HG03460 (cell line): ENCODE results near the gene ZNF678.
"Not testable (repeated sequence)": the region's sequence is repeated elsewhere in the genome, so short reads cannot be mapped to it uniquely, and the experiment has no call there.

Experiments used
- ATAC-seq: cut with Tn5 transposase; IDR thresholded peaks from one replicate; pipeline ENCODE4 v1.9.1; 2021; ENCODE audit not compliant: unreplicated experiment

Gene ZNF678

GRCh38 chr1:227549892-227550291 is 13.5 kb upstream of the ZNF678 start:
- no peak for ATAC-seq

- ATAC-seq: not testable (repeated sequence)
Observed at GRCh38 chr1:227551881-227552280, 11.5 kb upstream of the ZNF678 start.

DNA sequence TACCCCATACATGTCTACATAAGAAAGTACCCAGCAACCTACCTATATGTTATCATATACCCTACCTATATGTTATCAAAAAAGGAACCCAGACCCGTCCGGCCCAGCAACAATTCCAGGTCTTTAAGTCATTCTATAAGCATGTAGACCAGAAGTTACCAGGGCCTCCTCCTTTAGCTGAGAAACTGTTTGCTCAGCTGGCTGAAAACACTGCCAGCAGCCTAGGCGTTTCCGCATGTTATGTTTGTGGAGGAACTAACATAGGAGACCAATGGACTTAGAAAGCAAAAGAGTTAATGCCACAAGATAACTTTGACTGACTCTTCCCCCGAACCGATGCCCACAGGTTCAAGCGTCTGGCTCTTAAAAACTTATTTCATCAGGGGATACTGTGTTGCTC is 7.1 kb upstream of the ZNF678 start:
- no peak for ATAC-seq

- ATAC-seq: no peak
Observed at GRCh38 chr1:227557962-227558725, 5.2 kb upstream of the ZNF678 start.

DNA sequence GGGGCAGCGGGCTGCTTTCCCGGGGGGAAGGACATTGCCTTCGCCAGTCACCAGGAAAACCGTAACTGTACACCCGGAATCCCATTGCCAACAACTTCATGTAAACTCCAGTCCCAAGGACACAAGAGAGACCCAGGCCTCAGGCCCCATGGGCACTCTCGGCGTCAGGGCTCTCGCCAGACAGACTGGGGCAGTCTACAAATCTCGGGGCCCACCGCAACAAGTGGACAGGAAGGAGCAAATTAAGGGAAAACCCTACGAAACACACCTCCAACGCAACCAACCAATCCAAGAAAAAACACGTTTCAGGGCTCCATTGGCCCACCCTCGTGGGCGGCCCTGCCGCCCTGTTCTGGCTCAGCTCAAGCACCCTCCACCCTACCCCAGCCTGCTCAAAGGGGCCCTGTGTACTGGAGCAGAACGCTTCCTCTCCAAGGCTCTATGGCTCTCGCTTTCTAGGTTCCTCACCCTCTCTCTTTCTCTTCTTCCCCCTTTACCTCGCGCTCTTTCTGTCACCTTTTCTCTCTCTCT is 4.6 kb upstream of the ZNF678 start:
- ATAC-seq: no peak

GRCh38 chr1:227559499-227559898 is 3.9 kb upstream of the ZNF678 start:
- ATAC-seq: no peak

- no peak for ATAC-seq
Observed at GRCh38 chr1:227559926-227560325, 3.4 kb upstream of the ZNF678 start.

- no peak for ATAC-seq
Observed at GRCh38 chr1:227560393-227561173, 2.8 kb upstream of the ZNF678 start.

DNA sequence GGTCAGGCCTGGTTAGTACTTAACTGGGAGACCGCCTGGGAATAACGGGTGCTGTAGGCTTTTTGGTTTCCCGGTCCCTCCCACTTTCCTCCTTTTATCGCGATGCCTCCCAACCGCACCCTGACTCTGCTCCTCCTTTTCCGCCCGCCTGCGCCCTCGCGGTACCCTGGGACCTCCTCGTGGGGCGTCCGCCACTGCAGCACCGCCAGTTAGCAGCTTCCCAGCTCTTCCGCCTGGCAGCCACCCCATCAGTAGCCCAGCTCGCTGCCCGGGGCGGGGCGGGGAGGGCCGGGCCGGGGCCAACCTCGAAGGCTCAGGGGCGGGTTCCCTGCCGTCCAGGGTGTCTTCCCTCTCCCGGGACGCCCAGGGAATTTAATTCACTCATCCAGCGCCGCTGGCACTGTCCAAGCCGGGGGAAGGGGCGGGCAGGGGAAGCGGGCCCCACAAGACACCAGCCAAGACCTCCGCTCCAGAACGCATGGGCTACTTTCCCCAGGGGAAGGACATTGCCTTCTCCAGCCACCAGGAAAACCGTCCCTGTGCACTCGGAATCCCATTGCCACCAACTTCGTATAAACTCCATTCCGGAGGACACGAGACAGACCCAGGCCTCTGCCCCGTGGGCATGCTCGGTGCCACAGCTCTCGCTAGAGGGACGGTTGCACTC is 2.0 kb upstream of the ZNF678 start:
- no peak for ATAC-seq

- no peak for ATAC-seq
Observed at GRCh38 chr1:227562037-227562436, 1.3 kb upstream of the ZNF678 start.

GRCh38 chr1:227562933-227563323 is 428 bp upstream of the ZNF678 start:
- no peak for ATAC-seq

- no peak for ATAC-seq
Observed at GRCh38 chr1:227567256-227567655, 3.9 kb downstream of the ZNF678 start.

- ATAC-seq: no peak
Observed at GRCh38 chr1:227568593-227568992, 5.2 kb downstream of the ZNF678 start.

DNA sequence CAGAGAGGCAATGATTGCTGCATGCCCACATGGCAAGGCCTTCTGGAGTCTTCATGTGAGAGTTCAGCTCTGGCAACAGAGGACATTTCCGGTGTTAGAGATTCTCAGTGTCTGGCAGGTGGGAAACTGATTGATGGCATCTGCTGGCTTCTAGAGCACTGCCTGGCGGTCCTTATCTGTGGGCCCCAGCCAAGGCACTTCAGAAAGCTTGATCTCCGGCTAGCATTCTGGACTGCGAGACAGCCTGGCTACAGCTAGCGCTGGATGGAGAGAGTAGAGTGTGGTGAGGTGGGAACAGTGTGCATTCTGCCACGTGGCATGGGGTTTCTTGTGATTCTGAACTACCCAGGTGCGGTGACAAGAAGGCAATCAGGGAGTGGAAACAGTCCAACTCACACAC is 9.4 kb downstream of the ZNF678 start:
- ATAC-seq: no peak

GRCh38 chr1:227574926-227575325 is 11.6 kb downstream of the ZNF678 start:
- ATAC-seq: no peak

DNA sequence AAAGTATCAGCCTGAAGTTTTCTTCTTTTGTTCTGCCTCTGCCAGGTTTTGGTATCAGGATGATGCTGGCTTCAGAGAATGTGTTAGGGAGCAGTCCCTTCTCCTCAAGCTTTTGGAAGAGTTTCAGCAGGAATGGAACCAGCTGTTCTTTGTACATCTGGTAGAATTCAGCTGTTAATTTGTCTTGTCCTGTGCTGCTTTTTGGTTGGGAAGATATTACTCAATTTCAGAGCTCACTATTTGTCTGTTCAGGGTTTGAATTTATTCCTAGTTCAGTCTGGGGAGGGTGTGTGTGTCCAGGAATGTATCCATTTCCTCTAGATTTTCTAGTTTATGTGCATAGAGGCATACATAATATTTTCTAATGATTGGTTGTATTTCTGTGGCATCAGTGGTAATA is 12.8 kb downstream of the ZNF678 start:
- no peak for ATAC-seq

GRCh38 chr1:227577500-227577899 is 14.1 kb downstream of the ZNF678 start:
- ATAC-seq: no peak

DNA sequence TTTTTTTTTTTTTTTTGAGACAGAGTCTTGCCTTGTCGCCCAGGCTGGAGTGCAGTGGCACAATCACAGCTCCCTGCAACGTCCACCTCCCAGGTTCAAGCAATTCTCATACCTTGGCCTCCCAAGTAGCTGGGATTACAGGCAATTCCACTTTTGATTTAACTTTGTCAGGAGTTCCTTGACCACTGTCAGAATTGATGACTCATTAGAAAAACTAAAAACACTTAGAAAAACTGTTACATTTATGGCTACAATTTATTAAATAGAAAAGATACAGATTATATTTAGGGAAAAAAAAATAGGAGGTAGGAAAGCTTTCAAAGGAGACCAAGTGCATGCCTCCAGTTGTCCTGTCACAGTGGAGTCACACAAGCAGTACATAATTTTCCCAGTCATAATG is 20.0 kb downstream of the ZNF678 start:
- no peak for ATAC-seq

DNA sequence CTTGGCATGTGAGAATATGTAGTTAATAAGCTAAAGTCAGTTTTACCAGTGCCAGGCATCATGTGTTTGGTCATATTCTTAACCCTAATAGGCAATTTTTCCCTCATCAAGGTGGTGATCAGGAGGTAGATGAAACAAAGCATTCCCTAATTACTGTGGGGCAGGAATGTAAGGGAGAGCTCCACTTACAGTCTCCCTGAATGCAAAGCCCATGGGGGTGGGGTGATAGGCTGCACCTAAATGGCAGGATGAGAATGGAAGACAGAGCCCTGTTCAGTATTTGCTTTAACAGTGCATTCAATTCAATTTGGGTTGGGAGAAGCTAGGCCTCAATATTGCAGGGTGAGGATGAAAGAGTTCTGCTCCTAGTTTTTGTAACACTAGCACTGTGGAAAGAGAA is 23.4 kb downstream of the ZNF678 start:
- ATAC-seq: no peak

- ATAC-seq: no peak
Observed at GRCh38 chr1:227587968-227588367, 24.6 kb downstream of the ZNF678 start.

DNA sequence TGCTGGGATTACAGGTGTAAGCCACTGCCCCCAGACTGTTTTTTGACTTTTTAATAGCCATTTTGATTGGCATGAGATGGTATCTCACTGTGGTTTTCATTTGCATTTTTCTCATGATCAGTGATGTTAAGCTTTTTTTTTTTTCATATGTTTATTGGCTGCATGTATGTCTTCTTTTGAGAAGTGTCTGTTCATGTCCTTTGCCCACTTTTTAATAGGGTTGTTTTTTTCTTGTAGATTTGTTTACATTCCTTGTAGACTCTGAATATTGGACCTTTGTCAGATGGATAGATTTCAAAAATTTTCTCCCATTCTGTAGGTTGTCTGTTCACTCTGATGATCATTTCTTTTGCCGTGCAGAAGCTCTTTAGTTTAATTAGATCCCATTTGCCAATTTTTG is 25.4 kb downstream of the ZNF678 start:
- ATAC-seq: not testable (repeated sequence)

- not testable (repeated sequence) for ATAC-seq
Observed at GRCh38 chr1:227589777-227590176, 26.4 kb downstream of the ZNF678 start.
